Measurements from ENCODE around the gene IFIT2. TPM values are rescaled to one million over a fixed set of nuclear protein-coding genes. Genes with fewer than 3 reads are reported as not detected.

Gene IFIT2
- total RNA-seq, 2 experiments from 2014 or later = 39.2 to 41.6 TPM

- no peak overlapping the region for H3K4me3 Mint-ChIP-seq
These were observed 51.0 kb downstream of the IFIT2 start for GRCh38 chr10:89352802-89353201.

GRCh38 chr10:89355394-89355931 is 53.6 kb downstream of the IFIT2 start:
- no peak for DNase-seq
- Mint-ChIP-seq H3K27me3 (peaks cover 19% of the 10 kb centered on the region), H3K36me3 (ENCODE audit: low read depth) (no peaks in the 10 kb centered on the region), H3K27ac (no peak overlapping the region), H3K4me3 (no peak overlapping the region), H3K9me3 (peaks cover 3% of the 10 kb centered on the region), H3K4me1 (ENCODE audit: low read depth) (peaks cover 17% of the 10 kb centered on the region)
- intact Hi-C loops (cut with micrococcal nuclease) = no loop called here
- TF ChIP-seq CTCF (IDR thresholded peaks at IDR 0.05) = no peak
- CTCF ChIA-PET = interaction anchor here (0.9 to 2.0 kb wide), 4 partner anchors 12 to 326 kb away, joined by 3 to 5 read pairs (median 4); partner anchors contain the start of gene IFIT2
- peak; percentile 42 for ATAC-seq
- POLR2A ChIA-PET = no interaction called here

More at GRCh38 chr10:89352802-89353201, 51.0 kb downstream of the IFIT2 start:
- no peak overlapping the region for H3K27ac Mint-ChIP-seq
- H3K9me3 Mint-ChIP-seq = peaks cover 3% of the 10 kb centered on the region
- DNase-seq (no peak), ATAC-seq (no peak)
- ChIA-PET POLR2A (no interaction called here), CTCF (interaction anchor here (0.8 kb wide), 1 partner anchor 51 kb away, joined by 3 read pairs; the partner anchor contains the start of gene IFIT2)
- intact Hi-C loops (cut with micrococcal nuclease) = no loop called here
- no peak for TF ChIP-seq CTCF (IDR thresholded peaks at IDR 0.05)
- H3K36me3 Mint-ChIP-seq (ENCODE audit: low read depth) = no peaks in the 10 kb centered on the region
- peaks cover 25% of the 10 kb centered on the region for H3K27me3 Mint-ChIP-seq
- H3K4me1 Mint-ChIP-seq (ENCODE audit: low read depth) = peaks cover 17% of the 10 kb centered on the region

- TF ChIP-seq CTCF (IDR thresholded peaks at IDR 0.05) = no peak
- intact Hi-C loops (cut with micrococcal nuclease) = no loop called here
- ATAC-seq (no peak), DNase-seq (no peak)
- Mint-ChIP-seq H3K9me3 (peaks cover 3% of the 10 kb centered on the region), H3K36me3 (ENCODE audit: low read depth) (no peaks in the 10 kb centered on the region), H3K4me3 (no peak overlapping the region), H3K27me3 (peaks cover 17% of the 10 kb centered on the region), H3K4me1 (ENCODE audit: low read depth) (peaks cover 4% of the 10 kb centered on the region), H3K27ac (no peak overlapping the region)
- POLR2A ChIA-PET = no interaction called here
- CTCF ChIA-PET = no interaction called here
These were observed 55.2 kb downstream of the IFIT2 start for GRCh38 chr10:89357096-89357495.

- intact Hi-C loops (cut with micrococcal nuclease) = no loop called here
- ChIA-PET CTCF (no interaction called here), POLR2A (interaction anchor here (1.6 kb wide), 1 partner anchor 10 kb away, joined by 4 read pairs; no protein-coding TSS in a partner anchor)
- H3K4me3 Mint-ChIP-seq = no peak overlapping the region
- no peaks in the 10 kb centered on the region for H3K36me3 Mint-ChIP-seq (ENCODE audit: low read depth)
- no peak overlapping the region for H3K27ac Mint-ChIP-seq
- DNase-seq (no peak), ATAC-seq (no peak)
- H3K4me1 Mint-ChIP-seq (ENCODE audit: low read depth) = peaks cover 2% of the 10 kb centered on the region
- H3K27me3 Mint-ChIP-seq = peaks cover 13% of the 10 kb centered on the region
- no peak for TF ChIP-seq CTCF (IDR thresholded peaks at IDR 0.05)
- peaks cover 3% of the 10 kb centered on the region for H3K9me3 Mint-ChIP-seq
These were observed 56.1 kb downstream of the IFIT2 start for GRCh38 chr10:89357975-89358374.

Other genes starting within 250 kb of the IFIT2 start
- gene CH25H, start 94.7 kb upstream of the IFIT2 start, total RNA-seq = not detected
- 10 to 100 TPM; 20.4 to 20.7 TPM for gene LIPA, start 50.3 kb upstream of the IFIT2 start, total RNA-seq
- gene IFIT3, start 26.0 kb downstream of the IFIT2 start, total RNA-seq = 10 to 100 TPM; 20.4 to 21.8 TPM
- gene IFIT1B, start 76.0 kb downstream of the IFIT2 start, total RNA-seq = not detected
- gene IFIT1, start 90.6 kb downstream of the IFIT2 start, total RNA-seq = 1 to 10 TPM; 6.1 to 6.3 TPM
- gene IFIT5, start 112.5 kb downstream of the IFIT2 start, total RNA-seq = 10 to 100 TPM; 11.7 to 12.6 TPM
- not detected for gene SLC16A12, start 233.5 kb downstream of the IFIT2 start, total RNA-seq

All from activated CD8-positive, alpha-beta T cell treated with anti-CD3 and anti-CD28 coated beads for 36 hours (primary cell).